IMR-90 (cell line): Measurements from ENCODE around the gene SLIT1. TPM values are rescaled to one million over a fixed set of nuclear protein-coding genes. Genes with fewer than 3 reads are reported as not detected.

Experiments used
- ATAC-seq: fragments of 200-7000 bp; cut with Tn5 transposase; 2 replicates; pipeline ENCODE4 v1.9.1; 2020; ENCODE audit warnings: low read depth, mild to moderate bottlenecking, moderate library complexity
- BruUV-seq: library from RNA; stranded (reverse); fragments of 400-500 nt; replicated peaks from 2 replicates; lab custom pipeline; 2021; lab: Mats Ljungman, UMichigan
- CTCF ChIA-PET: fragments of 300-600 bp; formaldehyde crosslinking; extraction: SDS; loops from one replicate; lab custom pipeline; 2021; ENCODE audit warnings: antibody characterized with exemption; lab: Yijun Ruan, JAX
- POLR2A ChIA-PET: fragments of 300-600 bp; sonication (Branson Sonifier 250); formaldehyde crosslinking; loops from one replicate; lab custom pipeline; 2022; ENCODE audit warnings: antibody characterized with exemption; ENCODE audit not compliant: unreplicated experiment; lab: Charles Lee
- DNase-seq: peaks from one replicate; pipeline ENCODE4 v3.0.0; 2013
- H2AFZ ChIP-seq: replicated peaks from 2 replicates; pipeline ENCODE3; 2013; ENCODE audit warnings: low read length, mild to moderate bottlenecking; ENCODE audit not compliant: poor library complexity
- H2AK5ac ChIP-seq: 2 replicates; pipeline ENCODE4 v1.6.1; 2013; ENCODE audit warnings: low read depth, low read length, inconsistent platforms
- H2AK9ac ChIP-seq: replicated peaks from 2 replicates; pipeline ENCODE3; 2013; ENCODE audit warnings: mild to moderate bottlenecking, low read depth, low read length, moderate library complexity; ENCODE audit not compliant: poor library complexity
- H2BK120ac ChIP-seq: 2 replicates; pipeline ENCODE4 v1.6.1; 2013; ENCODE audit warnings: low read depth, low read length, inconsistent platforms
- H2BK15ac ChIP-seq: 3 replicates; pipeline ENCODE4 v1.6.1; 2013; ENCODE audit warnings: low read depth, low read length, inconsistent platforms
- H2BK20ac ChIP-seq: 2 replicates; pipeline ENCODE4 v1.6.1; 2013; ENCODE audit warnings: low read depth, mild to moderate bottlenecking, inconsistent platforms, low read length, moderate library complexity
- H2BK5ac ChIP-seq: 2 replicates; pipeline ENCODE4 v1.6.1; 2013; ENCODE audit warnings: mild to moderate bottlenecking, low read depth, low read length, inconsistent platforms; ENCODE audit not compliant: poor library complexity, severe bottlenecking
- H3K14ac ChIP-seq: replicated peaks from 2 replicates; pipeline ENCODE4 v1.6.1; 2013; ENCODE audit warnings: low read depth, low read length, inconsistent platforms
- H3K18ac ChIP-seq: 2 replicates; pipeline ENCODE4 v1.6.1; 2013; ENCODE audit warnings: low read depth, low read length, control low read depth
- H3K23ac ChIP-seq: 2 replicates; pipeline ENCODE4 v1.6.1; 2013; ENCODE audit warnings: low read depth, low read length, inconsistent platforms
- H3K27ac ChIP-seq: 2 replicates; pipeline ENCODE4 v1.5.1; 2013; ENCODE audit warnings: mild to moderate bottlenecking, control low read depth, low read length; ENCODE audit not compliant: insufficient read depth
- H3K27me3 ChIP-seq: 2 replicates; pipeline ENCODE4 v1.6.1; 2013; ENCODE audit warnings: low read length; ENCODE audit not compliant: control insufficient read depth, insufficient read depth
- H3K36me3 ChIP-seq: 2 replicates; pipeline ENCODE4 v1.6.1; 2013; ENCODE audit warnings: low read length, mixed read lengths; ENCODE audit not compliant: control insufficient read depth, insufficient read depth
- H3K4ac ChIP-seq: 2 replicates; pipeline ENCODE4 v1.6.1; 2013; ENCODE audit warnings: low read depth, low read length, inconsistent platforms
- H3K4me1 ChIP-seq: 2 replicates; pipeline ENCODE4 v1.6.1; 2013; ENCODE audit warnings: low read length, mixed read lengths; ENCODE audit not compliant: control insufficient read depth, insufficient read depth
- H3K4me2 ChIP-seq: 2 replicates; pipeline ENCODE4 v1.6.1; 2013; ENCODE audit warnings: low read depth, mild to moderate bottlenecking, control low read depth, low read length, moderate library complexity
- H3K4me3 ChIP-seq: 2 replicates; pipeline ENCODE4 v1.5.1; 2013; ENCODE audit warnings: low read depth, mild to moderate bottlenecking, control low read depth, low read length, moderate library complexity; ENCODE audit not compliant: insufficient read depth
- H3K56ac ChIP-seq: 2 replicates; pipeline ENCODE4 v1.6.1; 2013; ENCODE audit warnings: low read length, inconsistent platforms; ENCODE audit not compliant: insufficient read depth; ENCODE audit errors: extremely low read depth
- H3K79me1 ChIP-seq, 2 experiments: 2 replicates each; pipeline ENCODE4 v1.6.1; 2013; ENCODE audit warnings: low read length in 2 of 2, inconsistent platforms in 1 of 2, low read depth in 1 of 2
- H3K9ac ChIP-seq: 2 replicates; pipeline ENCODE4 v1.6.1; 2013; ENCODE audit warnings: low read depth, low read length, control low read depth
- H3K9me1 ChIP-seq: 2 replicates; pipeline ENCODE4 v1.6.1; 2013; ENCODE audit warnings: low read length, inconsistent platforms; ENCODE audit not compliant: insufficient read depth
- H3K9me3 ChIP-seq: 2 replicates; pipeline ENCODE4 v1.6.1; 2013; ENCODE audit warnings: low read length; ENCODE audit not compliant: control insufficient read depth, insufficient read depth
- H4K20me1 ChIP-seq: 2 replicates; pipeline ENCODE4 v1.6.1; 2013; ENCODE audit warnings: low read length, inconsistent platforms; ENCODE audit not compliant: insufficient read depth
- H4K5ac ChIP-seq: 2 replicates; pipeline ENCODE4 v1.6.1; 2013; ENCODE audit warnings: mild to moderate bottlenecking, low read depth, low read length, control low read depth
- H4K8ac ChIP-seq, 2 experiments: 2 replicates each; pipeline ENCODE4 v1.6.1; 2013; ENCODE audit warnings: low read depth in 2 of 2, low read length in 2 of 2, control low read depth in 1 of 2, inconsistent platforms in 1 of 2
- H4K91ac ChIP-seq: 2 replicates; pipeline ENCODE4 v1.6.1; 2013; ENCODE audit warnings: low read depth, low read length, inconsistent platforms; ENCODE audit not compliant: insufficient read depth
- BHLHE40 ChIP-seq: fragments of 150-350 bp; IDR thresholded peaks from 2 replicates; pipeline ENCODE4 v1.6.1; 2016; ENCODE audit warnings: mild to moderate bottlenecking, low read depth, low read length
- CEBPB ChIP-seq: IDR thresholded peaks from 2 replicates; pipeline ENCODE4 v1.6.1; 2012; ENCODE audit warnings: low read depth, low read length, improper control_type of control experiment
- CHD1 ChIP-seq: IDR thresholded peaks from 2 replicates; pipeline ENCODE4 v1.6.1; 2012; ENCODE audit warnings: low read depth, low read length, improper control_type of control experiment
- CTCF ChIP-seq: conservative IDR thresholded peaks from 2 replicates; pipeline ENCODE4 v1.5.1; 2012; ENCODE audit warnings: mild to moderate bottlenecking, low read depth, low read length, improper control_type of control experiment
- ELK1 ChIP-seq: fragments of 150-350 bp; IDR thresholded peaks from 2 replicates; pipeline ENCODE4 v1.6.1; 2016; ENCODE audit warnings: low read depth, mild to moderate bottlenecking, low read length, moderate library complexity, borderline replicate concordance
- FOS ChIP-seq: fragments of 150-350 bp; IDR thresholded peaks from 2 replicates; pipeline ENCODE4 v1.6.1; 2016; ENCODE audit warnings: low read depth, low read length
- MAFK ChIP-seq: IDR thresholded peaks from 2 replicates; pipeline ENCODE4 v1.6.1; 2012; ENCODE audit warnings: low read depth, low read length, improper control_type of control experiment
- MAZ ChIP-seq: IDR thresholded peaks from 2 replicates; pipeline ENCODE4 v1.6.1; 2012; ENCODE audit warnings: low read depth, mild to moderate bottlenecking, low read length, improper control_type of control experiment, moderate library complexity, borderline replicate concordance
- MXI1 ChIP-seq: IDR thresholded peaks from 2 replicates; pipeline ENCODE4 v1.6.1; 2012; ENCODE audit warnings: low read depth, mild to moderate bottlenecking, low read length, moderate library complexity, borderline replicate concordance
- NFE2L2 ChIP-seq: fragments of 150-350 bp; IDR thresholded peaks from 2 replicates; pipeline ENCODE4 v1.6.1; 2016; ENCODE audit warnings: low read depth, mild to moderate bottlenecking, low read length
- POLR2A ChIP-seq: IDR thresholded peaks from 2 replicates; pipeline ENCODE4 v1.6.1; 2012; ENCODE audit warnings: mild to moderate bottlenecking, low read depth, low read length
- RAD21 ChIP-seq: IDR thresholded peaks from 2 replicates; pipeline ENCODE4 v1.6.1; 2012; ENCODE audit warnings: low read length, improper control_type of control experiment
- RCOR1 ChIP-seq: IDR thresholded peaks from 2 replicates; pipeline ENCODE4 v1.6.1; 2012; ENCODE audit warnings: mild to moderate bottlenecking, low read length, improper control_type of control experiment; ENCODE audit not compliant: insufficient replicate concordance
- RFX5 ChIP-seq: IDR thresholded peaks from 2 replicates; pipeline ENCODE4 v1.8.0; 2012; ENCODE audit warnings: low read depth, mild to moderate bottlenecking, low read length, moderate library complexity
- SMC3 ChIP-seq: fragments of 150-350 bp; IDR thresholded peaks from 2 replicates; pipeline ENCODE4 v1.6.1; 2016; ENCODE audit warnings: low read depth, mild to moderate bottlenecking, antibody characterized with exemption, low read length, moderate library complexity
- USF2 ChIP-seq: fragments of 150-350 bp; IDR thresholded peaks from 2 replicates; pipeline ENCODE4 v1.6.1; 2017; ENCODE audit warnings: mild to moderate bottlenecking, antibody characterized with exemption, low read length, low read depth
- WGBS, 2 experiments: methylation state at CpG; one replicate each; pipeline versions ENCODE4 v1.1.5 to v1.1.7; 2013; ENCODE audit warnings: missing lambda C conversion rate in 2 of 2; ENCODE audit not compliant: insufficient read length in 1 of 2; ENCODE audit errors: extremely low coverage in 2 of 2; 5-methylcytosine and 5-hydroxymethylcytosine counted together
- dilution Hi-C: fragments of 300-500 bp; cut with HindIII; formaldehyde crosslinking; loops from one replicate; pipeline ENCODE4 v1.14.3; 2018; ENCODE audit warnings: low sequenced_read_pairs; ENCODE audit not compliant: unreplicated experiment
- in situ Hi-C: fragments of 300-500 bp; cut with MboI; formaldehyde crosslinking; loops from 3 replicates; pipeline ENCODE4 v1.14.3; 2019; ENCODE audit warnings: low sequenced_read_pairs, inconsistent platforms, mixed read lengths
- intact Hi-C: fragments of 100-400 bp; cut with micrococcal nuclease; formaldehyde crosslinking; loops from 2 replicates; pipeline ENCODE4 v1.10.0; 2022
- polyA plus RNA-seq, 3 experiments: library from polyadenylated mRNA; depleted of rRNA; stranded (reverse); fragments of >200 nt; gene quantifications; 2 replicates each; pipeline ENCODE4 v1.2.3, GENCODE V29; 2012; ENCODE audit warnings: low replicate concordance in 1 of 3
- total RNA-seq: library from RNA; depleted of rRNA; stranded (reverse); fragments of >200 nt; gene quantifications from 2 replicates; pipeline ENCODE4 v1.2.3, GENCODE V29; 2012

The SLIT1 gene
- total and polyA plus RNA-seq, 2 of the 4 experiments (the other 2 are of a cell fraction), result under 0.01 TPM

- no peak overlapping the region; the same call in 1 of the 2 replicates for H3K14ac ChIP-seq
- H2BK5ac ChIP-seq, result no peak overlapping the region
- no peak overlapping the region for H3K23ac ChIP-seq
- no peak overlapping the region for H3K4me2 ChIP-seq
- no peak overlapping the region for H2BK120ac ChIP-seq
- dilution Hi-C loops (no loop called here), in situ Hi-C loops (no loop called here), intact Hi-C loops (loop anchor here (5.0 kb wide), 1 partner anchor 109 kb away; no protein-coding TSS in a partner anchor)
- no peak overlapping the region for H2AK9ac ChIP-seq
- no peak overlapping the region for H4K5ac ChIP-seq
- no peak overlapping the region for H3K18ac ChIP-seq
- no TSS peak for BruUV-seq
- no peak overlapping the region for H2BK20ac ChIP-seq
- H3K4me1 ChIP-seq, result peaks cover 8% of the 10 kb centered on the region
- no peak for TF ChIP-seq RFX5
- no peak for TF ChIP-seq NFE2L2
- TF ChIP-seq RAD21, result no peak
- TF ChIP-seq ELK1, result no peak
- no peak for TF ChIP-seq FOS
- TF ChIP-seq RCOR1, result no peak
- TF ChIP-seq CEBPB, result no peak
- no peak for TF ChIP-seq MXI1
- TF ChIP-seq POLR2A, result no peak
- TF ChIP-seq SMC3, result no peak
- TF ChIP-seq CTCF, result no peak
- TF ChIP-seq BHLHE40, result no peak
- no peak for TF ChIP-seq USF2
- TF ChIP-seq MAZ, result no peak
- TF ChIP-seq MAFK, result no peak
- no peak for TF ChIP-seq CHD1
- H3K27me3 ChIP-seq, result no peaks in the 10 kb centered on the region
- no peak overlapping the region for H3K27ac ChIP-seq
- no CpG with 5 or more reads among the region's 2 CpGs for WGBS, 2 experiments
- no peak overlapping the region for H4K91ac ChIP-seq
- H3K9me1 ChIP-seq, result peaks cover 3% of the 10 kb centered on the region
- no peak overlapping the region for H4K8ac ChIP-seq
- POLR2A ChIA-PET, result no interaction called here
- ATAC-seq, result no peak
- H3K9me3 ChIP-seq, result no peaks in the 10 kb centered on the region
- CTCF ChIA-PET, result no interaction called here
- H2AFZ ChIP-seq, result no peak overlapping the region
- H4K20me1 ChIP-seq, result peaks cover 7% of the 10 kb centered on the region; the same call in 1 of the 2 replicates
- no peak overlapping the region for H3K4me3 ChIP-seq
- no peak overlapping the region for H2BK15ac ChIP-seq
- no peak overlapping the region for H2AK5ac ChIP-seq
- peak; percentile 5 for DNase-seq
- H3K4ac ChIP-seq, result no peak overlapping the region
- no peak overlapping the region for H3K56ac ChIP-seq
- H3K9ac ChIP-seq, result no peak overlapping the region
- H3K79me1 ChIP-seq, result peaks cover 10 to 36% of the 10 kb centered on the region in 2 experiments
- H3K36me3 ChIP-seq, result peaks cover 2% of the 10 kb centered on the region; the same call in 1 of the 2 replicates
Observed at GRCh38 chr10:96960872-96961271, 224.9 kb downstream of the SLIT1 start.
